HG03457 (cell line): Measurements from ENCODE around the gene ERCC6L2.

Experiments
- ATAC-seq: cut with Tn5 transposase; IDR thresholded peaks from one replicate; pipeline ENCODE4 v1.9.1; 2021; ENCODE audit warnings: moderate number of reproducible peaks; ENCODE audit not compliant: unreplicated experiment

The ERCC6L2 gene

DNA sequence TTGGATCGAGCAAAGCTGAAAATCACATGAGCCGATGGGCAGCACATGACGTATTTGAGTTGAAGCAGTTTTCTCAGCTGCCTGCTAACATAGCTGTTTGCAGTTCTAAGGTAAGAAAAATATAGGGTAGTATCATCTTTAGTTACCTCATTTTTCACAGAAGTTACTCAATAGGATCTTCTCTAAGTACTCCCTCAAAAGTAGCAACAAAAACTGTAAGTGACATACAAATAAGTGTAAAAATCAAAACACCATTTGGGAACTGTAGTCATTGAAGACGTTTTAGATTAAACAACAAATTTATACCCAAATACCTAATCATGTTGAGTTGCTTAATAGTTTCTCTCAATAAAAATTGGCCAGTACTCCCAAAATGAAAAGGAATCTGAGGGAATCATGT lies 102.6 kb downstream of the ERCC6L2 start:
- ATAC-seq: no peak

DNA sequence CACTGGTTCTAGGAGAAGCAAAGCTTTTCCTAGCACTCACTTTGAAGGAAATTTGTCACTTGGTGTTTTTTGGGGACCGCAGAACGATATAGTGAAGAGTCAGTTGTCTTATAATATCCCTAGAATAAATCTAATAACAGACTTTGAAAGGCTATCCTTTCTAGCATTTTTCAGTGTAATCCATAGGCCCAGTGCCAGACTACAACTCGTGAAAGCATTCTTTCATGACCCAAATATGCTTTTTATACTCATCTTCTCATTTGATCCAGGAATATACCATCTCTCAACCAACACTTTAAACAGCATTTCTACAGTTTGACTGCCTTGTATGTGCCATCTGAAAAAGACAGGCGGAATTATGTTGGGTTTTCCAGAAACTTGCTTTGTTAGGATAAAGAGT lies 104.0 kb downstream of the ERCC6L2 start:
- ATAC-seq: no peak

DNA sequence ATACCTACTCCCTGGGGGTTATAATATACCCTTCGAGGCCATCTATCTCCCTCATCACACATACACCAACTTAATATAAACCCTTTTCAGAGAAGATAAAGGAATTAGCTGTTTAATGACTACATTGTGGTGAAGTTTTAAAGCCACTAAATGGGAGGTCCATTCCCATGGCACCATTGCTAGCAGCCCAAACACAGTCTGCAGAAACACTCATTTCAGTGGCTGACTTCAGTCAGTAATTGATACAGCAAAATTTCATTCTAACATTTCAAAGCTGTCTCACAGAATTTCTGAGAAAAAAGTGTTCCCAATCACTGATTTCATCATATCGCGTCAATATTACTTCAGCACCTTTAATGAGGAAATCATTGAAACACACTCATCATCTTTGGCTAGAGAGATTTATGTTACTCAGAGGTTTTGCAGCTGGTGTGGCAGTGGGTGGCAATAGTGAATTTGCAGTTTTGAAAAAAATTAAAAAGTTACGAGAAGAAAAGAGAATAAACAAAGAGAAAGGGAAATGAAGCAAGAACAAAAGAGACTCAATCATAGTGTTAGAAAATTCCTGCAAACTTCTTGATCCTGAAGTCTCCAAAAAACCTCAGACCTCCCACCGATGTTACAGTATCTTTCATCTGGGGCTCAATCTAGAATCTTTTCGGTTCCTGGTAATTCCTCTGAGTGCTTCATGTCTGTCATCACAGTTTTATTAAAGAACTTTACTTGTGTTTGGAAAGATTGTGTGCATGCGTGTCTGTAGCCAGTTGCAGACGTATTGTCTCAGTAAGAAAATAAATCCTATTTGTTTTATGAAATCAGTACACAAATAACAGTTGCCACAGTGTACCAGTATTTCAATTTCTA lies 105.0 kb downstream of the ERCC6L2 start:
- no peak for ATAC-seq

DNA sequence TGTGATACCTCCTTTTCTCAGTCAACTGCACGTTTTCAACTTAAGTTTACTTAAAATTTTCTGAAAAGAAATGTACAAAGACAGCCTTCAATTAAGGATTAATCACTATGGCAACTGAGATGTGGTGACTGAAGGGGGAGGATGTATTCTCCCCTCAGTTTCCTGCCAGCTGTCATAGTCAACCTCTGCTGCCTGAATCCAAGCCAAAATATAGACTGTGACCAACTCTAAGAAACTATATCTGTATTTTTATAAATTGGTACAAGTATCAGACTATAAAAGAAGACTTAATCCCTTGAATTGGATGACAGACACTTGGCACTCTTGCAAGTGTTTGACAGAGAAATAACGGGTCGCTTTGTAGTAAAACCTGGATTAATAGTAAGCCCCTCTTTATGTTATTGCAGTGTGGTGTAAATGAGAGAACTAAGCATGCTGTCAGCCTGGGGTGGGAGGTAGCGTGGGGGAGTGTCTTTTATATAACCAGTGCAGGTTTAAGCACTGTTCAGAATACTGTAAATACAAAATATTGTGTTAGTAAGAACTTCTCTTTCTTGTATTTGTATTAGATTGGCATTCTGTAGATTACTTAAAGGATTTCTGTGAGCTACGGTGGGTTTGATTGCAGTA lies 106.4 kb downstream of the ERCC6L2 start:
- no peak for ATAC-seq

DNA sequence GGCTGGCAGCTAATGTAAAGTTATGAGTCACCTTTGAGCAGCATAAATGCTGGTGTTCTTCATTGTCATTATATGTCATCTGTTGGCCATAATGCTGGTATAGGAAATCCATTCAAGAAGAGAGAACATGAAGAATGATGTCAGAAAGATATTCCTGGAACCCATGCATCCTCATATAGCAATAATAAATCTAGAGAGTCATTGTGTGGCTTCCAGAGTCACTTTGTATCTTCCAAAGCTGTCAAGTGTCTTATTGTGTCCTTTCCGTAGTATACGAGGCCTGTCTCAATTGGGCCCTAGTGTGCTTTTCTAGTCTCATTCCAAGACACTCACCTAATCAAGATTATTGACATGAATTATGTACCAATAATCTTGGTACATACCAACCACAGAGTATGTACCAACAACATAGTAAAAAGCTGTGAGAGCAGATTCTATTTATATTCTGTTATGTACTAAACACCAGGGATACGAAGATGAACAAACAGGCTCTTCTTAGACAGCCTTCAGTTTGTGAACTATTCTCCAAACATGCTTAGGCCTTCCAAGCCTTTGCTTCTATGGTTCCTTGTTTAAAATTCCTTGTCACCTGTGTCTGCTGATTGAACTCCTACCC lies 110.1 kb downstream of the ERCC6L2 start:
- ATAC-seq: no peak

DNA sequence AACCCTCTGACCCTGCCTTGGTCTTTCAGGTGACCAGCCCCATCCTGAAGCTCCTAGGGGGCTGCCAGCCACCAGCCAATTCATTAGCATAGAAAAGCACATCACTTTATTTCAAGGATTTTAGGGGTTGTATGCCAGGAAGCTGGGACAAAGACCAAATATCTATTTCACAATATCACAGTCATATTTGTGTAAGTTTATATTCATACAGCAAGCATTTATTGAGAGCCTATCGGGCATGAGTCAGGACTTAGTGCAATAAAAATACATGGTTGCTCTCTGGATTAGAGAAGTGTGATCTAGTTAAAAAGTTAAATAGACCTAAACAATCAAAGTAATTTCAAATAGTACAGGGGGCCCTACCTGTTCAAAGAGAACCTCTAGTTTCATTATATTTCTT lies 113.8 kb downstream of the ERCC6L2 start:
- ATAC-seq: no peak

DNA sequence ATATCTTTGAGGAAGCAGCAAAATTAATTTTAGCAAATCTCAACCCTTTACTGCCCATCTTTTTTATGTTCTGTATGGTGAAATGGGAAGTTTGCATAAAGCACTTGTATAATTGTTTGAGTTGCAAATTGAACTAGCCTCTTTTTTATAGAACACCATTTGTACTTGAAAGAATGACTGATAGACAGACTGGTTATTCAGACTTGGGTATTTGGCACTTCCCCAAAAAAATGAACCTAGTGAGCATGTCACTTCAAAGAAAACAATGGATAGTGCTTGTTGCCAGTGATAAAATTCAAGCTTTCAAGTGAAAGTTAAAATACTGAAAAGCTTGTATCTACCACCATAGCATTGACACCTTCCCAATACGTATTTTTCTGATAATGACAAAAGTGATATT lies 115.8 kb downstream of the ERCC6L2 start:
- no peak for ATAC-seq

DNA sequence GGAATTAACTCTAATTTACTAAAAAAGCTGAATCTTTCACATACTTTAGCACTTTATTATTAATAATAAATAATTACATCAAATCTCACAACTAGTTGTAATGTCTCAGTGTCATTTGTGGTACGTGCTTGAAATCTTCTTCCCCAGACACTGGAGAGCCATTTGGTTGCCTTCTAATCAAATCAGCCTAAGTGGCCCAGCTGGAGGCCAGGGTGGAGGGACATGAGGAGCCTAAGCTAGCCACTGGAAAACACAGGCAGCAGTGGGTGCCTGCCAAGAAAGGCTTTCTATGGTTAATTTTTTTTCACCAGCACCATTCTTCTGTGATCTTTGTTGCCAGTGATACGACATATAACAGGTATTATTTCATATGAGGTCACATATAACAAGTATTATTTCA lies 117.0 kb downstream of the ERCC6L2 start:
- no peak for ATAC-seq

DNA sequence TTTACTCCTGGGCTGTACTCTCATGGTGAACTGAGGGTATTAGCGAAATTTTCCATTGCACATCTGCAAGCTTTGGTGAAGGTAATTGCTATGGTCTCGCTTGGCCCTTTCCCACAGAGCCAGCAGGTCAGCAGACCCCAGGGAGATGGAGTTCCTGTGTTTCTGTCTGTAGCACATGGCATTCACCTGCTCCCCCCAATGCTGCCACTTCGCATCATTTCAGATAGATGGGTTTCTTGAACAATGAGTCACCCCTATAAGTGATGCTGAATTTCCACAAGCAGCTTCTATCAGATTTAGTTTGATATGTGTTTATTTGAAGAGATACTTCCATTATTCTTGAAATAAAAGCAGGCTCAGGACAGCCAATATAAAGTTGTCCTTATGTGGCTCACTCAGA lies 117.8 kb downstream of the ERCC6L2 start:
- ATAC-seq: no peak

DNA sequence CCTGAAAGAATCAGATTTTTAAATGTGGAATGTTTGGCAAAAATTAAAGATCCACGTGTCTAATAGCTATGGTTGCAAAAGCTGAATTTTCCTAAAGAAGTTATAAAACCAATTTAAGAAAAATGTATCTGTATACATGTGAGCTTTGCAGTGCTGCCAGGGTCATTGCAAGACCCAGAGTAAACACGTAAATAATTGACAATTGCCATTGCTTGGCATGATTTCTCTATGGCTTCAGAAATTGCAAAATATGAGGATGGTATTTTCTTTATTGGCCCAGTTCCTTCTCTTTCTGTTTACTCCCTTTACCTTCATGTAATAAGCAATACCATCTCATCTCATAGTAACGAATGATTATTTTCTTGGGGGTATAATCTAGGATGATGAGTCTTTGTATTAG lies 123.9 kb downstream of the ERCC6L2 start:
- ATAC-seq: no peak

DNA sequence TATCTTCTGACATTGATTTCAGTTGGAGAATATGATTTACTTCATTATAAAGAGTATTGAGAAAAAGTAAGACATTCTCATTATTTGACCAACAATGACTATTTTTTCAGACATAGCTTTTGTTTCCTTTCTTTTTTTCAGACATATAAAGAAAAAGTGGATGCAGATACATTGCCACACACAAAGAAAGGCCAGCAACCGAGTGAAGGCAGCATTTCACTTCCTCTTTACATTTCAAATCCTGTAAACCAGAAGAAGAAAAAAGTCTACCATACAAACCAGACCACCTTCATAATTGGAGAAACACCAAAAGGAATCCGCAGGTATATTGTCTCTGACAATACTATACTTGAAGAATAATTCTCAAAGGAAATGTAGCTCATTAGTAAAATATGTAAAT lies 128.9 kb downstream of the ERCC6L2 start:
- no peak for ATAC-seq

DNA sequence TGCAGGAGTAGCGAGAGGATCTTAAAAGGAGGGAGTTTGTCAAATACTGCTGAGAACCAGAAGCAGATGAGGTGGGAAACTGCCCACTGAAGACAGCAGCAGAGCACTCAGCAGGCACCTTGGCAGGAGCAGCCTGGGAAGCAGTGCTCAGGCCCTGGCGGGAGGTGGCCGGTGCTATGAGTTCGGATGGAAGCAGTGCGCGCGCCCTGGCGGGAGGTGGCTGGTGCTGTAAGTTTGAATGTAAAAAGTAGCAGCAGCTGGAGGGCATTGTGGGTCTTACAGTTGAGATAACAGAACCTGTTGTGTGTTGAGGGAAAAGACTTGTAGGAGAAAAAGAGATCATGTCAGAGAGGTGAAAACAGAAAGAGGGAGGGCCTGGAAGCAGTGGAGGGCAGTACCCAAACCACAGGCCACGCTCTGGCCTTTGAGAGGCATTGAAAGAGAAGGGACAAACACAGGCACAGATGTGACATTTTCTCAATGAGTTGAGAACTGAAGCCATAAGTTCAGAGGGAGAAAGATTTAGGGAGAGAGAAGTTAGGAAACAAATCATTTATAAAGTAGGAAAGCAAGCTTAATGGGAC lies 130.9 kb downstream of the ERCC6L2 start:
- no peak for ATAC-seq

DNA sequence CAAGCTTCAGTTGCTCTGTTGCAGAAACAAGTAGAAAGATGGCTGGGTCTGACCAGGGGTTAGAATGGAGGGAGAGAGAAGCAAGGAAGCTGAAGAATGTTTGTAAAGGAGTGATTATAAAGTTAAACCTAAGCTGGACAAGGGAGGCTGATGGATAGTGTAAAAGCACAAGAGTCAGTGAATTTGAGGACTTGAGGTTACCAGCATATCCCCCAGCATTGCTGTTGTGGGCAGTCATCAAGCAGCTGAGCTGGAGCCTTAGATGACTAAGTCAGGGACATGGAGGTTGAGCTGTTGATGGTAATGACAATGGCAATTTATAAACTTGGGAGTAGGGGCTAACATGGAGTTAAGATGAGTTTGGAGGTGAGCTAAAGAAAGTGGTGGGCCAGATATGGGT lies 131.5 kb downstream of the ERCC6L2 start:
- ATAC-seq: no peak

DNA sequence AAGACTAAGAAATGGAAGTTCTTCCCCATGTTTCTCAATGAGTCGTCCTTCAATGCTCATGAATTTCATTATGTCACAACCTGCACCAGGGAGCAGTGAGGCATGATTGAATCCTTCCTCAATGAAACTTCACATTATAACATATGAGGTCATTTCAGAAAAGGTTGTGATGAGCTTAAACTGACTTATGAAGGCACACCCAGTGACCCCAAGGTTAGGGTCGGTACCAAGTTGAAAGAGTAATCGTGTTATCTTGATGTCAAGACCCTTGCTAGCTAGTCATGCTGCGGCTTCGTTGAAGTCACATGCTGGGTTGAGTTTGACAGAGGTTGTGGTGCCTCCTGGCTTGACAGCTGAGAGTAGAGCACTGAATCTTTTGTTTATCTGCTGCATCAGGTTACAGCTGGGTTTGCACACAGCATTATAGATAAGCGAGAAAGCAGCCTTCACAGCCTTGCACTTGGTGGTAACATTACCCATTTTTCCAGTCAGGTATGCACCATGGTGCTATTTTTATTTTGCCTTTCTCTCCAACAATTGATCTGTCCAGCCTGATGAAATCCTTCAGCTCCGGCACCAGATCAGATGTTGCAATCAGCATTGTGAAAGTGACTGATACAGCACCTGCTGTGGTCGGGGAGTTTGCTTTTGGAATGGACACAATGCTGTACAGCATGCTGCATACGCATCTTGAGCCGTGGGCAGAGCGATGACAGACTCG lies 133.2 kb downstream of the ERCC6L2 start:
- ATAC-seq: no peak

DNA sequence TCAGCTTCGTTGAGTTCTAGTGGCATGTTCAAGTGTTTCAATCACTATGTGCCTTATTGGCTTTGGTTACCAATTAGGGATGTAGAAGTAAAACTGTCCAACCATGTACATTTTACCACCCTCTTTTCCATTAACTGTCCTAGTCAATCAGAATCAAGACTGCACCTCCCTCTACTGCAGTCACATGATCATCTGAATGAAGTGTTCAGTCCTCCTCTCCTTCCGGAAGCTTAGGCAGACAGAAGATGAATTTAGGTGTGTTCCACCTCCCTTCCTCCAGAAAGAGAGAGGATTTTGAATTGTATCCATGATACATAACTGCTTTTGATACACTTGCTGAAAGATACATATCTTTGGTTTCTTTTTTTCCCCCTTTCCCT lies 133.7 kb downstream of the ERCC6L2 start:
- ATAC-seq: no peak

DNA sequence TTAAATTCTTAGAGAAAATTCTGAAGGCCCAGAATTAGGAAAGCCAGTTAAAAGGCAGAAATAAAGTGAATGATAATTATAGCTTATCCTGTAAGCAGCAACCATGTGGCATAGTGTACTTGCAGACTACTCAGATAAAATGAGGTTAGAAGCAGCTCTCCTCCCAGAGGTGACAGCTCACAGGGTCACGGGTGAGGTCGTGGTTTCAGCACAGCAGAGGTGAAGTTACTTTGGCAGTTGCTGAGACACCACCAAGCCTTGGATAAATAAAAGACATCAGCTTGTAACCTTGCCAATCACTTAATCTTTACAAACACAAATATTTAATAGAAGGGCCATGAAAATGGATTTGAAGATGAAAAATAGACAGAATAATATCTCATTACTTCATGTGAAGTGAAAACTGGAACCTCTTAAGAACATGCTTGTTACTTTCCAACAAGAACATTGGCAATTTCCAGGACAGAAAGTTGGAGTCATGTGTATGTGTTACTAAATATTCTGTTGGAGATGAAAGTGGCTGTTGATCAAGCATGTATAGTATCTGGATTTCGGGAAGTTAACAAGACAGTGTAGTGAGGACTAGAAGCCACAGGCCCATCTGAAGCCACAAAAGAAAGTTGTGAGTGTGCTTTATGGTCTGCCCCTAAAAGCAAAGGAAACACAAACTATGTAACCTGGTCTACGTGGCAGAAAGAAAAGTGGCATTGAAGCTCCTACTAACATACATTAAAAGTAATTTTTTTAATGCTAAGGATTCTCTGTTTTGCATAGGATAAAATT lies 134.4 kb downstream of the ERCC6L2 start:
- no peak for ATAC-seq

DNA sequence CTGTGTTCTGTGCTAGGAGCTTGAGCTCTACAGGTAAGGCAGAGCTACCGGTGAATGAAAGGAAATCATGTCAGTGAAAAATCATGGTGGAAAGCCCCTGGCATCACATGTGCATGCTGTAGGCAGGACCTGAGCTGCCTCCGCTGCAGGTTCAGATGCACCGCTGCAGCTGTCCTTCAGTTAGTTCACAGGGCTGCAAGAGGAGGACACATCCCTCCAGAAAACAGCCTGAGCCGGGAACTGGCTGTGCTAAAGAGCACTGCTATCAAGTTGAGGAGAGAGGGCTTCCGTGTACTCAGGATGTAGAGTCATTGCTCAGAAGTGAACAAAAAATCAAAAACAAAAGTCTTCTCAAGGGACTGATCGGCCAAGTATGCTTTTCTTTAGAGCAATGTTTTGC lies 138.6 kb downstream of the ERCC6L2 start:
- no peak for ATAC-seq

DNA sequence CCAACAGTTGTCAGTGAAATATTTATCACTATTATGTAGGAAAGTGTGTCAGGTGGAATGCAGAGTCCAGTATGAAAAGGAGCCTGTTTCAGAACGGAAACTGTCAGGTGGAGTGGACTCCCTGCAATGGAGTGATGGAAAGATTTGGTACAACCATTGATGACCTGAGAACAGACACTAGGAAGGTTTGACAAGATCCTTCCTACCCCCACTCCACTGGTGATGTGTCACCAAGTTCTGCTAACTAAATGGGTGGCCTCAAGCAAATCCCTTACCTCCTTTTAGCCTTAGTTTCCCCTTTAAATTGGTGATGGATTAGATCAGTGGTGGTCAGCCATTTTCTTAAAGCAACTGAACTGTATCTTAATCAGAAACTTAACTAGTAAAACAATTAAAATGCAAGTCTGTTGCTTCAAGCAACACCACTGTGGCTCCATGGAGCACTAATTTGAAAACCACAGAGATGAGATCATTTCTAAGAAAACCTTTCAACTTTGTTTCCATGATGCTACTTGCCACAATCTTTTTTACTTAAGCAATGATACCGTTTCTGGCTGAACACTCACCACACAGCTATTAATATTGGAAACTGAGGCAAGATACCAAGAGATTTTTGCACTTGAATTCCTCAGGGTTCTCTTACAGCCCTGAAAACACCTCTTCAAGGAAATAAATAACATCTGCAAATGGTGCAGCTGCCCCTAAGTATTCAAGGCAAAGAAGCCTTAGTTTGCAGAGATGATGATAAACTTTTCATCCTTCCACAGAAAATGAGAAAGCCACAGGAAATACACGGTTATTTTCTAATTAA lies 140.6 kb downstream of the ERCC6L2 start:
- no peak for ATAC-seq
